Fibroblast of gingiva (primary cell): ENCODE results near the gene IREB2.

Source experiments
- DNase-seq: peaks from one replicate; pipeline ENCODE4 v3.0.0-alpha.2; 2011; ENCODE audit warnings: low read depth

The IREB2 gene

GRCh38 chr15:78550815-78551214 lies 112.8 kb downstream of the IREB2 start:
- DNase-seq = no peak
